ENCODE data around the gene FGF9. TPM values are rescaled to one million over a fixed set of nuclear protein-coding genes. Genes with fewer than 3 reads are reported as not detected.

Gene FGF9
- total and polyA plus RNA-seq, 2 of the 8 experiments (the other 6 are each of a cell fraction or from before 2014, with no cell fraction given), result 0.02 TPM; not detected in 1

DNA sequence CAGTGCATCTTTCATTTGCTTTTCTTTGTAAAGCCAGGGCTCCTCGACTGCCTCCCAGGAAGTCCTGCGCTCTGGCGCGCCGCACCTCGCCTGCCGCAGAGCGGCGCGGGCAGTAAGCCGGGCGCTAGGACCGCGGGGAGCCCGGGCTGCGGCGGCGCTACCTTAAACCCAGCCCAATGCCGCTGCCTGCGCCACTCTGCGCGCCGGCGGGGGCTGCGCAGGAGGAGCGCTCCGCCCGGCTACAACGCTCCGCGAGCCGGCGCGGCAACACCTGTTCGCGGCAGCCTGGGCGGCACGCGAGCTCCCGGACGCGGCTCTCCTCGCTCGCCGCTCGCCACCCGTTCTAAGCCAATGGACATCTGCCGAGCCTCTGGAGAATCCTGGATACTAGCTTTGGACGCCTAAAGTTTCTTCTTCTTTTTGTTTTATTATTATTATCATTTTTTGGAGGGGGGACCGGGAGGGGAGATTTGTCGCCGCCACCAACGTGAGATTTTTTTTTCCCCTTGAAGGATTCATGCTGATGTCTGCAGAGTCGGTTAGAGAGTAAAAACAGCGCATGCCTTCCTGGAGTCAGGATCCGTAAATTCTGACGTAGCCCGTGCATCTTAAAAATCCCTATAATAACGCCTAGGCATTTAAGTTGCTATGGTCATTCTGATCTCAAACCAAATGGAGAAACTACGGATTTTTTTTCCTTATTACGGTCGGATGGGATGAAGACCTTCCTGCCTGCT, at the start of gene FGF9 (continued):
- no peak for TF ChIP-seq ASH2L (IDR thresholded peaks at IDR 0.05; ENCODE audit: low read length)
- no peak for TF ChIP-seq GTF2F1 (IDR thresholded peaks at IDR 0.05; ENCODE audit: borderline replicate concordance, low read depth, low read length)
- TF ChIP-seq POLR2A (IDR thresholded peaks at IDR 0.05; ENCODE audit: control extremely low read depth in 1 of 2, low read depth in 2 of 2, low read length in 2 of 2), result peak in 1 of 2 experiments; percentile 32; a peak in 1 of 3 replicates
- peak; percentile 28; the same call in 1 of the 2 replicates for TF ChIP-seq GABPA (IDR thresholded peaks at IDR 0.05; ENCODE audit: borderline replicate concordance, insufficient read depth, low read length)
- TF ChIP-seq SP4 (IDR thresholded peaks at IDR 0.05; ENCODE audit: low read length), result no peak
- TF ChIP-seq SIRT6 (IDR thresholded peaks at IDR 0.05; ENCODE audit: low read length), result no peak
- no peak for TF ChIP-seq CHD1 (IDR thresholded peaks at IDR 0.05; ENCODE audit: low read depth, low read length)
- TF ChIP-seq NANOG (IDR thresholded peaks at IDR 0.05; ENCODE audit: insufficient read depth, low read depth, low read length, poor library complexity, severe bottlenecking), result peak; percentile 60
- no peak for TF ChIP-seq JUN (IDR thresholded peaks at IDR 0.05; ENCODE audit: low read depth, low read length)
- TF ChIP-seq KDM1A (IDR thresholded peaks at IDR 0.05; ENCODE audit: borderline replicate concordance, low read length), result peak; percentile 79; the same call in 1 of the 2 replicates
- TF ChIP-seq RAD21 (IDR thresholded peaks at IDR 0.05 in 1 of 2, conservative IDR thresholded peaks at IDR 0.05 in 1 of 2; ENCODE audit: low read depth in 2 of 2, low read length in 2 of 2), result peak in 1 of 2 experiments; percentile 5; a peak in 1 of 4 replicates
- TF ChIP-seq CBX5 (IDR thresholded peaks at IDR 0.05; ENCODE audit: low read depth, low read length), result no peak
- peak; percentile 99 for TF ChIP-seq FOSL1 (IDR thresholded peaks at IDR 0.05; ENCODE audit: insufficient read depth, low read depth, low read length)
- TF ChIP-seq, protein P1, sequence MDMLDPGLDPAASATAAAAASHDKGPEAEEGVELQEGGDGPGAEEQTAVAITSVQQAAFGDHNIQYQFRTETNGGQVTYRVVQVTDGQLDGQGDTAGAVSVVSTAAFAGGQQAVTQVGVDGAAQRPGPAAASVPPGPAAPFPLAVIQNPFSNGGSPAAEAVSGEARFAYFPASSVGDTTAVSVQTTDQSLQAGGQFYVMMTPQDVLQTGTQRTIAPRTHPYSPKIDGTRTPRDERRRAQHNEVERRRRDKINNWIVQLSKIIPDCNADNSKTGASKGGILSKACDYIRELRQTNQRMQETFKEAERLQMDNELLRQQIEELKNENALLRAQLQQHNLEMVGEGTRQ (IDR thresholded peaks at IDR 0.05; ENCODE audit: low read length), result no peak
- TF ChIP-seq, protein P2, sequence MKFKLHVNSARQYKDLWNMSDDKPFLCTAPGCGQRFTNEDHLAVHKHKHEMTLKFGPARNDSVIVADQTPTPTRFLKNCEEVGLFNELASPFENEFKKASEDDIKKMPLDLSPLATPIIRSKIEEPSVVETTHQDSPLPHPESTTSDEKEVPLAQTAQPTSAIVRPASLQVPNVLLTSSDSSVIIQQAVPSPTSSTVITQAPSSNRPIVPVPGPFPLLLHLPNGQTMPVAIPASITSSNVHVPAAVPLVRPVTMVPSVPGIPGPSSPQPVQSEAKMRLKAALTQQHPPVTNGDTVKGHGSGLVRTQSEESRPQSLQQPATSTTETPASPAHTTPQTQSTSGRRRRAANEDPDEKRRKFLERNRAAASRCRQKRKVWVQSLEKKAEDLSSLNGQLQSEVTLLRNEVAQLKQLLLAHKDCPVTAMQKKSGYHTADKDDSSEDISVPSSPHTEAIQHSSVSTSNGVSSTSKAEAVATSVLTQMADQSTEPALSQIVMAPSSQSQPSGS (IDR thresholded peaks at IDR 0.05; ENCODE audit: low read length), result no peak
- TF ChIP-seq TAF7 (optimal IDR thresholded peaks at IDR 0.05; ENCODE audit: borderline replicate concordance, low read depth, low read length), result peak; percentile 45
- TF ChIP-seq EP300 (IDR thresholded peaks at IDR 0.05; ENCODE audit: borderline replicate concordance in 1 of 2, low read depth in 2 of 2, low read length in 2 of 2), result no peak
- TF ChIP-seq EZH2 (IDR thresholded peaks at IDR 0.05; ENCODE audit: low read depth, low read length, severe bottlenecking), result no peak
- TF ChIP-seq CTBP2 (IDR thresholded peaks at IDR 0.05; ENCODE audit: borderline replicate concordance, insufficient read depth, insufficient read length, low read length), result no peak
- TF ChIP-seq SRF (IDR thresholded peaks at IDR 0.05; ENCODE audit: low read depth, low read length), result no peak
- no peak for TF ChIP-seq CBX8 (IDR thresholded peaks at IDR 0.05; ENCODE audit: borderline replicate concordance, low read depth, low read length)

All from H1 (cell line).